Astrocyte (in vitro differentiated cells and primary cell): ENCODE data around the gene PSKH1. TPM values are rescaled to one million over a fixed set of nuclear protein-coding genes. Genes with fewer than 3 reads are reported as not detected.

Source experiments
- DNase-seq: peaks from one replicate; pipeline ENCODE4 v3.0.0-alpha.2; 2010; ENCODE audit warnings: low read depth
- FAIRE-seq: peaks from 2 replicates; lab custom pipeline; 2011; peaks lifted over from hg19 to GRCh38; lab: Jason Lieb, UNC
- H2AFZ ChIP-seq: 2 replicates; pipeline ENCODE4 v1.6.0; 2012; ENCODE audit warnings: low read depth, low read length, inconsistent platforms
- H3K27ac ChIP-seq: 2 replicates; pipeline ENCODE4 v1.5.1; 2011; ENCODE audit warnings: low read depth, low read length, inconsistent platforms
- H3K27me3 ChIP-seq: 2 replicates; pipeline ENCODE4 v1.6.0; 2011; ENCODE audit warnings: low read length, inconsistent platforms; ENCODE audit not compliant: insufficient read depth
- H3K36me3 ChIP-seq: 2 replicates; pipeline ENCODE4 v1.5.1; 2011; ENCODE audit warnings: low read length, inconsistent platforms; ENCODE audit not compliant: insufficient read depth
- H3K4me1 ChIP-seq: 2 replicates; pipeline ENCODE4 v1.5.1; 2011; ENCODE audit warnings: low read length, inconsistent platforms; ENCODE audit not compliant: insufficient read depth
- H3K4me2 ChIP-seq: 2 replicates; pipeline ENCODE4 v1.6.0; 2012; ENCODE audit warnings: low read length, inconsistent platforms
- H3K4me3 ChIP-seq: 2 replicates; pipeline ENCODE4 v1.5.1; 2011; ENCODE audit warnings: low read depth, mild to moderate bottlenecking, low read length, inconsistent platforms; ENCODE audit not compliant: insufficient read depth
- H3K79me2 ChIP-seq: 2 replicates; pipeline ENCODE4 v1.6.0; 2012; ENCODE audit warnings: mild to moderate bottlenecking, low read length, inconsistent platforms; ENCODE audit not compliant: insufficient read depth
- H3K9ac ChIP-seq: 2 replicates; pipeline ENCODE4 v1.6.0; 2012; ENCODE audit warnings: mild to moderate bottlenecking, low read length, inconsistent platforms
- H3K9me3 ChIP-seq: 2 replicates; pipeline ENCODE4 v1.5.1; 2012; ENCODE audit warnings: low read depth, mild to moderate bottlenecking, low read length, inconsistent platforms; ENCODE audit not compliant: insufficient read depth
- H4K20me1 ChIP-seq: 2 replicates; pipeline ENCODE4 v1.6.0; 2012; ENCODE audit warnings: low read length, inconsistent platforms; ENCODE audit not compliant: insufficient read depth
- H3K27ac Mint-ChIP-seq: one replicate; pipeline ENCODE4 v1.8.0; 2021; ENCODE audit warnings: mild to moderate bottlenecking, mixed read lengths; ENCODE audit not compliant: unreplicated experiment
- H3K27me3 Mint-ChIP-seq: one replicate; pipeline ENCODE4 v1.8.0; 2021; ENCODE audit warnings: low read depth, mixed read lengths; ENCODE audit not compliant: unreplicated experiment
- H3K36me3 Mint-ChIP-seq: one replicate; pipeline ENCODE4 v1.8.0; 2021; ENCODE audit warnings: low read depth, mixed read lengths; ENCODE audit not compliant: unreplicated experiment
- H3K4me1 Mint-ChIP-seq: one replicate; pipeline ENCODE4 v1.8.0; 2021; ENCODE audit warnings: low read depth, mixed read lengths; ENCODE audit not compliant: unreplicated experiment
- H3K4me3 Mint-ChIP-seq: one replicate; pipeline ENCODE4 v1.8.0; 2021; ENCODE audit warnings: mild to moderate bottlenecking, moderate library complexity, mixed read lengths; ENCODE audit not compliant: unreplicated experiment
- H3K9me3 Mint-ChIP-seq: one replicate; pipeline ENCODE4 v1.8.0; 2021; ENCODE audit warnings: mild to moderate bottlenecking, mixed read lengths; ENCODE audit not compliant: unreplicated experiment
- CTCF ChIP-seq: IDR thresholded peaks from 2 replicates; pipeline ENCODE4 v1.5.1; 2011; ENCODE audit warnings: low read depth, mild to moderate bottlenecking, inconsistent platforms, low read length, moderate library complexity; ENCODE audit not compliant: insufficient read depth
- EZH2 ChIP-seq: IDR thresholded peaks from 2 replicates; pipeline ENCODE4 v1.6.1; 2012; ENCODE audit warnings: mild to moderate bottlenecking, low read length, inconsistent platforms; ENCODE audit not compliant: insufficient read depth
- total RNA-seq: library from RNA; stranded (reverse); gene quantifications from 2 replicates; pipeline ENCODE4 v1.2.1, GENCODE V29; 2021

PSKH1 gene
- total RNA-seq, 1 donor from 2014 or later = 27.3 TPM

GRCh38 chr16:67917852-67918236 lies 24.8 kb downstream of the PSKH1 start:
- Mint-ChIP-seq H3K4me3 (peak overlapping the region; percentile 31), H3K27ac (peak overlapping the region; percentile 60), H3K27me3 (no peaks in the 10 kb centered on the region), H3K4me1 (peaks cover 39% of the 10 kb centered on the region), H3K36me3 (peaks cover 8% of the 10 kb centered on the region), H3K9me3 (no peaks in the 10 kb centered on the region)
- Histone ChIP-seq H4K20me1 (peaks cover 77% of the 10 kb centered on the region), H3K27me3 (no peaks in the 10 kb centered on the region), H3K27ac (peak overlapping the region; percentile 38), H3K4me1 (peaks cover 18% of the 10 kb centered on the region), H3K9me3 (no peaks in the 10 kb centered on the region), H3K36me3 (no peaks in the 10 kb centered on the region), H3K4me2 (peak overlapping the region; percentile 42), H3K79me2 (peaks cover 29% of the 10 kb centered on the region), H3K4me3 (no peak overlapping the region), H2AFZ (no peak overlapping the region), H3K9ac (peak overlapping the region; percentile 47)
- DNase-seq = peak; percentile 72
- FAIRE-seq = peak; percentile 98
- no peak for TF ChIP-seq EZH2
- no peak for TF ChIP-seq CTCF

- Mint-ChIP-seq H3K27me3 (no peaks in the 10 kb centered on the region), H3K4me1 (peaks cover 39% of the 10 kb centered on the region), H3K9me3 (no peaks in the 10 kb centered on the region), H3K36me3 (peaks cover 6% of the 10 kb centered on the region), H3K27ac (peak overlapping the region; percentile 66), H3K4me3 (no peak overlapping the region)
- H3K4me2 ChIP-seq = no peak overlapping the region
- H3K9me3 ChIP-seq = no peaks in the 10 kb centered on the region
- no peak overlapping the region for H3K27ac ChIP-seq
- H2AFZ ChIP-seq = no peak overlapping the region
- H3K36me3 ChIP-seq = no peaks in the 10 kb centered on the region
- no peak overlapping the region for H3K9ac ChIP-seq
- DNase-seq (no peak), FAIRE-seq (no peak)
- H3K27me3 ChIP-seq = no peaks in the 10 kb centered on the region
- peaks cover 18% of the 10 kb centered on the region for H3K4me1 ChIP-seq
- peaks cover 32% of the 10 kb centered on the region for H3K79me2 ChIP-seq
- TF ChIP-seq EZH2 = no peak
- no peak for TF ChIP-seq CTCF
- H4K20me1 ChIP-seq = peaks cover 93% of the 10 kb centered on the region
- no peak overlapping the region for H3K4me3 ChIP-seq
These were observed 26.7 kb downstream of the PSKH1 start for GRCh38 chr16:67919622-67920221.

- no peak overlapping the region for H3K4me2 ChIP-seq
- peaks cover 6% of the 10 kb centered on the region for H3K36me3 Mint-ChIP-seq
- H2AFZ ChIP-seq = no peak overlapping the region
- peaks cover 24% of the 10 kb centered on the region for H3K4me1 Mint-ChIP-seq
- no peaks in the 10 kb centered on the region for H3K9me3 Mint-ChIP-seq
- peaks cover 24% of the 10 kb centered on the region for H3K79me2 ChIP-seq
- no peak overlapping the region for H3K9ac ChIP-seq
- no peaks in the 10 kb centered on the region for H3K36me3 ChIP-seq
- peak overlapping the region; percentile 42 for H3K27ac Mint-ChIP-seq
- H3K9me3 ChIP-seq = no peaks in the 10 kb centered on the region
- H3K4me3 Mint-ChIP-seq = no peak overlapping the region
- peaks cover 90% of the 10 kb centered on the region for H4K20me1 ChIP-seq
- H3K27me3 Mint-ChIP-seq = no peaks in the 10 kb centered on the region
- H3K27ac ChIP-seq = no peak overlapping the region
- H3K4me1 ChIP-seq = peaks cover 12% of the 10 kb centered on the region
- TF ChIP-seq EZH2 (no peak), CTCF (no peak)
- no peak overlapping the region for H3K4me3 ChIP-seq
- H3K27me3 ChIP-seq = no peaks in the 10 kb centered on the region
- DNase-seq = no peak
- FAIRE-seq = no peak
These were observed 29.2 kb downstream of the PSKH1 start for GRCh38 chr16:67922221-67922620.
